MM.1S (cell line): ENCODE measurements around the gene NDUFB11.

ENCODE experiments used
- DNase-seq: peaks from one replicate; pipeline ENCODE4 v3.0.0-alpha.2; 2015
- H2AFZ ChIP-seq: fragments of 300-600 bp; sonication (generic); 2 replicates; pipeline ENCODE4 v1.6.0; 2016; ENCODE audit warnings: antibody characterized with exemption, low read length
- H3F3A ChIP-seq: fragments of 300-600 bp; sonication (generic); 2 replicates; pipeline ENCODE4 v1.6.1; 2016; ENCODE audit warnings: mild to moderate bottlenecking, antibody characterized with exemption, low read length, moderate library complexity, mixed read lengths; ENCODE audit not compliant: insufficient read depth
- H3K27ac ChIP-seq: fragments of 300-600 bp; sonication (generic); 2 replicates; pipeline ENCODE4 v1.5.1; 2016; ENCODE audit warnings: mild to moderate bottlenecking, low read length
- H3K27me3 ChIP-seq: fragments of 300-600 bp; sonication (generic); replicated peaks from 2 replicates; pipeline ENCODE4 v1.6.0; 2016; ENCODE audit warnings: low read length; ENCODE audit not compliant: insufficient read depth
- H3K36me3 ChIP-seq: fragments of 300-600 bp; sonication (generic); replicated peaks from 2 replicates; pipeline ENCODE4 v1.6.1; 2016; ENCODE audit warnings: mild to moderate bottlenecking, low read length, mixed read lengths; ENCODE audit not compliant: insufficient read depth
- H3K4me1 ChIP-seq: fragments of 300-600 bp; sonication (generic); 2 replicates; pipeline ENCODE4 v1.6.1; 2016; ENCODE audit warnings: low read length, mixed read lengths
- H3K4me2 ChIP-seq: fragments of 300-600 bp; sonication (generic); 2 replicates; pipeline ENCODE4 v1.6.0; 2016; ENCODE audit warnings: low read depth, low read length
- H3K4me3 ChIP-seq: fragments of 300-600 bp; sonication (generic); 2 replicates; pipeline ENCODE4 v1.5.1; 2016; ENCODE audit warnings: low read length, mixed read lengths
- H3K79me2 ChIP-seq: fragments of 300-600 bp; sonication (generic); 2 replicates; pipeline ENCODE4 v1.6.1; 2016; ENCODE audit warnings: mixed run types, low read length, mixed read lengths
- H3K9ac ChIP-seq: fragments of 300-600 bp; sonication (generic); 2 replicates; pipeline ENCODE4 v1.6.1; 2016; ENCODE audit warnings: low read length, mixed read lengths
- H3K9me2 ChIP-seq: fragments of 300-600 bp; sonication (generic); replicated peaks from 2 replicates; pipeline ENCODE4 v1.6.1; 2016; ENCODE audit warnings: mild to moderate bottlenecking, low read length, mixed read lengths; ENCODE audit not compliant: insufficient read depth
- H3K9me3 ChIP-seq: fragments of 300-600 bp; sonication (generic); replicated peaks from 2 replicates; pipeline ENCODE4 v1.6.1; 2016; ENCODE audit warnings: mild to moderate bottlenecking, low read length, mixed read lengths; ENCODE audit not compliant: insufficient read depth
- H4K20me1 ChIP-seq: fragments of 300-600 bp; sonication (generic); 2 replicates; pipeline ENCODE4 v1.6.1; 2016; ENCODE audit warnings: mild to moderate bottlenecking, low read length, moderate library complexity, mixed read lengths; ENCODE audit not compliant: insufficient read depth
- CTCF ChIP-seq: fragments of 300-600 bp; sonication (generic); IDR thresholded peaks from 2 replicates; pipeline ENCODE4 v1.5.1; 2016; ENCODE audit warnings: antibody characterized with exemption, low read length, mixed read lengths
- EZH2 ChIP-seq: fragments of 300-600 bp; sonication (generic); optimal IDR thresholded peaks from 2 replicates; pipeline ENCODE3; 2017; ENCODE audit warnings: low read depth, mild to moderate bottlenecking, antibody characterized with exemption, low read length, mixed read lengths
- EZH2phosphoT487 ChIP-seq: fragments of 300-600 bp; sonication (generic); IDR thresholded peaks from 2 replicates; pipeline ENCODE4 v1.6.1; 2018; ENCODE audit warnings: antibody characterized with exemption, low read length

NDUFB11 gene

GRCh38 chrX:47187106-47187677 lies 42.7 kb upstream of the NDUFB11 start:
- no peaks in the 10 kb centered on the region for H3K9me2 ChIP-seq
- H3K79me2 ChIP-seq: peaks cover 8% of the 10 kb centered on the region; the same call in 1 of the 2 replicates
- no peaks in the 10 kb centered on the region for H3K36me3 ChIP-seq
- H3K9me3 ChIP-seq: no peaks in the 10 kb centered on the region
- H4K20me1 ChIP-seq: no peaks in the 10 kb centered on the region
- no peak overlapping the region for H3K4me2 ChIP-seq
- H3K27me3 ChIP-seq: no peaks in the 10 kb centered on the region
- no peak overlapping the region for H3K9ac ChIP-seq
- no peak for TF ChIP-seq EZH2phosphoT487
- TF ChIP-seq CTCF: no peak
- TF ChIP-seq EZH2: no peak
- DNase-seq: no peak
- H2AFZ ChIP-seq: no peak overlapping the region
- H3K27ac ChIP-seq: no peak overlapping the region
- H3K4me1 ChIP-seq: no peaks in the 10 kb centered on the region
- no peak overlapping the region for H3K4me3 ChIP-seq
- peaks cover 13% of the 10 kb centered on the region for H3F3A ChIP-seq

GRCh38 chrX:47186096-47186740 lies 41.7 kb upstream of the NDUFB11 start:
- Histone ChIP-seq H3K79me2 (no peaks in the 10 kb centered on the region), H3K27me3 (no peaks in the 10 kb centered on the region), H3K4me1 (no peaks in the 10 kb centered on the region), H3K4me3 (no peak overlapping the region), H3K27ac (no peak overlapping the region), H3F3A (peaks cover 5% of the 10 kb centered on the region; the same call in 1 of the 2 replicates), H3K9me2 (no peaks in the 10 kb centered on the region), H4K20me1 (no peaks in the 10 kb centered on the region), H3K4me2 (no peak overlapping the region), H3K9me3 (no peaks in the 10 kb centered on the region), H3K9ac (no peak overlapping the region), H2AFZ (no peak overlapping the region), H3K36me3 (no peaks in the 10 kb centered on the region)
- DNase-seq: no peak
- TF ChIP-seq CTCF (no peak), EZH2 (no peak), EZH2phosphoT487 (no peak)

- Histone ChIP-seq H3K9me2 (no peaks in the 10 kb centered on the region), H4K20me1 (no peaks in the 10 kb centered on the region), H2AFZ (no peak overlapping the region), H3K9ac (no peak overlapping the region), H3K9me3 (no peaks in the 10 kb centered on the region), H3F3A (peaks cover 5% of the 10 kb centered on the region; the same call in 1 of the 2 replicates), H3K27me3 (no peaks in the 10 kb centered on the region), H3K79me2 (no peaks in the 10 kb centered on the region), H3K27ac (no peak overlapping the region), H3K4me3 (no peak overlapping the region), H3K4me2 (no peak overlapping the region), H3K36me3 (no peaks in the 10 kb centered on the region), H3K4me1 (no peaks in the 10 kb centered on the region)
- TF ChIP-seq EZH2: no peak
- TF ChIP-seq EZH2phosphoT487: no peak
- no peak for TF ChIP-seq CTCF
- no peak for DNase-seq
These were observed 40.7 kb upstream of the NDUFB11 start for GRCh38 chrX:47185241-47185640.
